OCI-LY1 (cell line): ENCODE measurements around the gene A2ML1.

Source experiments
- H2AFZ ChIP-seq: fragments of 200-600 bp; sonication (generic), shearing (Covaris generic); 2 replicates; pipeline ENCODE4 v1.6.0; 2014; ENCODE audit warnings: antibody characterized with exemption, mild to moderate bottlenecking, low read length
- H3F3A ChIP-seq: fragments of 200-600 bp; sonication (generic), shearing (Covaris generic); 2 replicates; pipeline ENCODE4 v1.6.0; 2014; ENCODE audit warnings: mild to moderate bottlenecking, antibody characterized with exemption, low read length, moderate library complexity; ENCODE audit not compliant: insufficient read depth
- H3K27ac ChIP-seq: fragments of 200-600 bp; sonication (generic); 2 replicates; pipeline ENCODE4 v1.5.1; 2014; ENCODE audit warnings: low read length, mixed run types, mild to moderate bottlenecking, low read depth; ENCODE audit not compliant: poor library complexity, severe bottlenecking
- H3K27me3 ChIP-seq: fragments of 200-600 bp; sonication (generic); 2 replicates; pipeline ENCODE4 v1.6.0; 2014; ENCODE audit warnings: antibody characterized with exemption, mild to moderate bottlenecking, low read length, moderate library complexity; ENCODE audit not compliant: insufficient read depth
- H3K36me3 ChIP-seq: fragments of 200-600 bp; sonication (generic); 2 replicates; pipeline ENCODE4 v1.6.1; 2014; ENCODE audit warnings: mild to moderate bottlenecking, antibody characterized with exemption, low read length, moderate library complexity, mixed read lengths; ENCODE audit not compliant: insufficient read depth
- H3K4me1 ChIP-seq: fragments of 200-600 bp; sonication (generic); 2 replicates; pipeline ENCODE4 v1.5.1; 2014; ENCODE audit warnings: mild to moderate bottlenecking, low read length, moderate library complexity; ENCODE audit not compliant: insufficient read depth, severe bottlenecking
- H3K4me2 ChIP-seq: fragments of 200-600 bp; sonication (generic), shearing (Covaris generic); 2 replicates; pipeline ENCODE4 v1.6.1; 2014; ENCODE audit warnings: low read length
- H3K4me3 ChIP-seq: fragments of 200-600 bp; sonication (generic); 2 replicates; pipeline ENCODE4 v1.5.1; 2014; ENCODE audit warnings: low read length, low read depth, mild to moderate bottlenecking, mixed read lengths; ENCODE audit not compliant: poor library complexity, severe bottlenecking
- H3K79me2 ChIP-seq: fragments of 200-600 bp; shearing (Covaris generic); 2 replicates; pipeline ENCODE4 v1.6.1; 2016; ENCODE audit warnings: mixed run types, low read length, mixed read lengths; ENCODE audit not compliant: insufficient read depth
- H3K9ac ChIP-seq: fragments of 200-600 bp; sonication (generic), shearing (Covaris generic); 2 replicates; pipeline ENCODE4 v1.6.1; 2014; ENCODE audit warnings: mild to moderate bottlenecking, low read length, mixed read lengths
- H3K9me2 ChIP-seq: fragments of 200-600 bp; sonication (generic), shearing (Covaris generic); 2 replicates; pipeline ENCODE4 v1.6.1; 2014; ENCODE audit warnings: low read depth, mild to moderate bottlenecking, low read length, mixed read lengths
- H3K9me3 ChIP-seq: fragments of 200-600 bp; shearing (Covaris generic); 2 replicates; pipeline ENCODE4 v1.6.1; 2014; ENCODE audit warnings: low read length, mixed read lengths
- H4K20me1 ChIP-seq: fragments of 200-600 bp; sonication (generic), shearing (Covaris generic); 2 replicates; pipeline ENCODE4 v1.6.0; 2016; ENCODE audit warnings: mild to moderate bottlenecking, low read length; ENCODE audit not compliant: insufficient read depth
- CTCF ChIP-seq: fragments of 200-600 bp; sonication (generic), shearing (Covaris generic); IDR thresholded peaks from 2 replicates; pipeline ENCODE4 v1.5.1; 2017; ENCODE audit warnings: mild to moderate bottlenecking, antibody characterized with exemption, low read length, moderate library complexity, mixed read lengths
- EZH2 ChIP-seq: fragments of 200-600 bp; sonication (generic), shearing (Covaris generic); IDR thresholded peaks from 2 replicates; pipeline ENCODE4 v1.8.0; 2017; ENCODE audit warnings: borderline replicate concordance, mixed run types, mild to moderate bottlenecking, antibody characterized with exemption, low read length, moderate library complexity, mixed read lengths

The A2ML1 gene

GRCh38 chr12:8829125-8829518, 6.7 kb downstream of the A2ML1 start:
- H3K4me2 ChIP-seq: peak overlapping the region; percentile 68; the same call in 1 of the 2 replicates
- no peak overlapping the region for H3K9ac ChIP-seq
- H3K9me3 ChIP-seq: 0 out of 2 replicates have a peak, but pooled peaks cover 3% of the 10 kb centered on the region
- H3K9me2 ChIP-seq: no peaks in the 10 kb centered on the region
- H3K79me2 ChIP-seq: no peaks in the 10 kb centered on the region
- H3F3A ChIP-seq: no peaks in the 10 kb centered on the region
- peaks cover 45% of the 10 kb centered on the region for H3K4me1 ChIP-seq
- TF ChIP-seq EZH2: no peak
- no peak for TF ChIP-seq CTCF
- H3K36me3 ChIP-seq: no peaks in the 10 kb centered on the region
- H4K20me1 ChIP-seq: no peaks in the 10 kb centered on the region
- H3K27me3 ChIP-seq: no peaks in the 10 kb centered on the region
- H3K4me3 ChIP-seq: no peak overlapping the region
- H3K27ac ChIP-seq: peak overlapping the region; percentile 89
- H2AFZ ChIP-seq: no peak overlapping the region

- H3K79me2 ChIP-seq: no peaks in the 10 kb centered on the region
- no peaks in the 10 kb centered on the region for H3K27me3 ChIP-seq
- H3K27ac ChIP-seq: peak overlapping the region; percentile 89
- no peak overlapping the region for H2AFZ ChIP-seq
- H3K4me1 ChIP-seq: peaks cover 42% of the 10 kb centered on the region
- no peaks in the 10 kb centered on the region for H3F3A ChIP-seq
- peak overlapping the region; percentile 52 for H3K9ac ChIP-seq
- no peak for TF ChIP-seq CTCF
- no peak for TF ChIP-seq EZH2
- H4K20me1 ChIP-seq: no peaks in the 10 kb centered on the region
- H3K36me3 ChIP-seq: no peaks in the 10 kb centered on the region
- H3K9me2 ChIP-seq: no peaks in the 10 kb centered on the region
- H3K4me2 ChIP-seq: peak overlapping the region; percentile 68
- H3K9me3 ChIP-seq: 0 out of 2 replicates have a peak, but pooled peaks cover 3% of the 10 kb centered on the region
- H3K4me3 ChIP-seq: no peak overlapping the region
Observed at GRCh38 chr12:8829621-8830020, 7.2 kb downstream of the A2ML1 start.

- peak overlapping the region; percentile 89 for H3K27ac ChIP-seq
- no peaks in the 10 kb centered on the region for H3K36me3 ChIP-seq
- H3K79me2 ChIP-seq: no peaks in the 10 kb centered on the region
- no peaks in the 10 kb centered on the region for H3K9me2 ChIP-seq
- peak overlapping the region; percentile 56 for H3K4me3 ChIP-seq
- H3K4me2 ChIP-seq: peak overlapping the region; percentile 68
- peaks cover 42% of the 10 kb centered on the region for H3K4me1 ChIP-seq
- peak overlapping the region; percentile 96 for H2AFZ ChIP-seq
- H4K20me1 ChIP-seq: no peaks in the 10 kb centered on the region
- no peaks in the 10 kb centered on the region for H3K27me3 ChIP-seq
- no peaks in the 10 kb centered on the region for H3F3A ChIP-seq
- TF ChIP-seq EZH2 (no peak), CTCF (no peak)
- no peaks in the 10 kb centered on the region for H3K9me3 ChIP-seq
- H3K9ac ChIP-seq: peak overlapping the region; percentile 52; the same call in 1 of the 2 replicates
Observed at GRCh38 chr12:8831116-8831515, 8.7 kb downstream of the A2ML1 start.
